IPS-NIHi11 (cell line): ENCODE data around the gene EPB41L4A.
"Not testable (repeated sequence)": the region's sequence is repeated elsewhere in the genome, so short reads cannot be mapped to it uniquely, and the experiment has no call there.

ENCODE experiments used
- DNase-seq: peaks from one replicate; pipeline ENCODE4 v3.0.0; 2012; ENCODE audit warnings: mixed read lengths, low spot score

Gene EPB41L4A

GRCh38 chr5:112419164-112419985, at the start of gene EPB41L4A:
Gene EPB41L4A, minus strand, starts transcription at chr5:112419277. Its CDS starts 238 bp downstream, at chr5:112419039.
- DNase-seq: peak; percentile 66

GRCh38 chr5:112467485-112467884, 48.4 kb upstream of the EPB41L4A start:
- no peak for DNase-seq

GRCh38 chr5:112466261-112466660, 47.2 kb upstream of the EPB41L4A start:
- DNase-seq: not testable (repeated sequence)

- DNase-seq: not testable (repeated sequence)
Observed at GRCh38 chr5:112447187-112447760, 28.2 kb upstream of the EPB41L4A start.

GRCh38 chr5:112445626-112446350, 26.7 kb upstream of the EPB41L4A start:
- DNase-seq: no peak

GRCh38 chr5:112443932-112444331, 24.9 kb upstream of the EPB41L4A start:
- not testable (repeated sequence) for DNase-seq

- no peak for DNase-seq
Observed at GRCh38 chr5:112440031-112440430, 21.0 kb upstream of the EPB41L4A start.

- DNase-seq: no peak
Observed at GRCh38 chr5:112436144-112436543, 17.1 kb upstream of the EPB41L4A start.

GRCh38 chr5:112434641-112435040, 15.6 kb upstream of the EPB41L4A start:
- DNase-seq: no peak

- DNase-seq: not testable (repeated sequence)
Observed at GRCh38 chr5:112426202-112426601, 7.1 kb upstream of the EPB41L4A start.

- peak; percentile 88 for DNase-seq
Observed at GRCh38 chr5:112419986-112420864, 1.1 kb upstream of the EPB41L4A start.

- DNase-seq: peak; percentile 23
Observed at GRCh38 chr5:112418659-112419163, 366 bp downstream of the EPB41L4A start.

- DNase-seq: no peak
Observed at GRCh38 chr5:112417931-112418658, 982 bp downstream of the EPB41L4A start.

GRCh38 chr5:112415552-112415951, 3.5 kb downstream of the EPB41L4A start:
- no peak for DNase-seq

GRCh38 chr5:112413611-112414010, 5.5 kb downstream of the EPB41L4A start:
- no peak for DNase-seq

- no peak for DNase-seq
Observed at GRCh38 chr5:112412346-112412745, 6.7 kb downstream of the EPB41L4A start.

GRCh38 chr5:112411903-112412302, 7.2 kb downstream of the EPB41L4A start:
- DNase-seq: no peak

GRCh38 chr5:112407666-112408065, 11.4 kb downstream of the EPB41L4A start:
- no peak for DNase-seq

GRCh38 chr5:112407240-112407639, 11.8 kb downstream of the EPB41L4A start:
- DNase-seq: no peak

GRCh38 chr5:112403069-112403468, 16.0 kb downstream of the EPB41L4A start:
- DNase-seq: no peak

- DNase-seq: no peak
Observed at GRCh38 chr5:112401924-112402323, 17.2 kb downstream of the EPB41L4A start.
